ENCODE results near the gene C10orf53.
"Not testable (repeated sequence)": the region's sequence is repeated elsewhere in the genome, so short reads cannot be mapped to it uniquely, and the experiment has no call there.

The C10orf53 gene

DNA sequence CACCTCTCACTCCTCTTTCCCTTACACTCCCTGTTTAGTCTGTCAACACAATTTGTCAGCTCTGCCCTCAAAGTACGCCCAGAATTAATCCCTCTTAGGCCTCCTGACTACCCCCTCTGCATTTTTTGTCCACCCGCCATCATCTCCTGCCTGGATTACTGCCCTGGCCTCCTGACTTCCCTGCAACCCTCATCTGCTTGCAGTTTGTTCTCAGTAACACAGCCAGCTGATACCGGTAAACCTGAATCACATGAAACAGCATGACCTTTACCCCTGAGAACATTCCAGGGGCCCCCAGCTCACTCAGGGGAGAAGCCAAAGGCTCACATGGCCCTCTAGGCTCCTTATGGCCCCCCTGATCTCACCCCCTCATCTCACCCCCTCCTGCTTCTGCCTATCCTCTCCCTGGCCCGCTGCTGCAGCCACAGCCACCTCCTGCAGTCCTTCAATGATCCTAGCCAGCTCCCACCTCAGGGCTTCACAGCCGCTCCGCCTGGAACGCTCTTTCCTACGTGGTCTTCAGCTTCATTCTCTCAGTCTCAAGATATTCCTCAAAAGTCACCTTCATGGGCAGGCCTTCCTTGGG is 8.9 kb downstream of the C10orf53 start:
- DNase-seq (ENCODE audit: low read depth, low spot score): no peak

DNA sequence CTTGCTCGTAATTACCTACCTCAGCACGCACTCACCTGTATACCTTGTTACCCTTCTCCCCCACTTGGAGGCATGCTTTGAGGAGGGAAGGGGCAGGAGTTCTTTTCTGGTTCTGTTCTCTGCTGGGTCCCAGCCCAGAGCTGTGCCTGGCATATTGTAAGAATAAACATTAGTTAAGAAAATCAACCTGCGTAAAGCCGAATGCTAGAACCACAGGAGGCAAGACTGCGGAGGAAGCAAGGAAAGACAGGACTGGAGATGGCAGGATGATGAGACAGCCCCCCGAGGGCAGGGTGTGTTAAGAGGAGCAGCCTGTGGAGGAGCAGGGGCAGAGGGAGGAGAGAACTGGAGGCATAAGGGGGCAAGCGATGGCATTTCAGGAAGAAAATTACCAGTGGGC is 9.5 kb downstream of the C10orf53 start:
- no peak for DNase-seq (ENCODE audit: low read depth, low spot score)

DNA sequence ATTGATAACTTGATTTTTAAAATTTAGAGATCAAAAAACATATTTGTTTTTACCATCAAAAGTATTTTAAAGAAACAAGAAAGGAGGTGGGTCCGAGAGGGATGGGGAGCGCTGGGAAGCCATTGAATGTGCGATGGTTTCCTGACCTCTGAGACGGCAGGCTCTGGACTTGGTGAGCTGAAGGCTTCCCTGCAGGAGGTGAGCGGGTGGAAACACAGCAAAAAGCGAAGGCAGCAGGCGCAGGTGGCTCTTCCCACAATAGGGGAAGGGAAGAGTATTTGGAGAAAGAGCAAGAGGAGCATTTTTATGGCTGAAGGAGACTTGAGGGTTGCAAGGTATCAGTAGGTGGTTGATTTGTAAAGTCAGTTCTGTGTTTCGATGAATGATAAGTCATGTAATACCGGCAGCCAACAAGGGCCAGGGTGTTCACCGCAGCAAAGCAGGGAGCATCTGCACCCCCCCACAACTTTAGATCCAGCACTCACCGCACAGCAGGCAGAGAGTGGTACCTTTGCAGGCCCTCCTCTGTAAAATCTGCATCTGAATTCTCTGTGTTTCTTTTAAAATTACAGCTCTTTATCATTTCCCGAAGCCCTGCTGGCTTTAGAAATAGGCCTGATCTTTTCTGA is 10.5 kb downstream of the C10orf53 start:
- no peak for DNase-seq (ENCODE audit: low read depth, low spot score)

DNA sequence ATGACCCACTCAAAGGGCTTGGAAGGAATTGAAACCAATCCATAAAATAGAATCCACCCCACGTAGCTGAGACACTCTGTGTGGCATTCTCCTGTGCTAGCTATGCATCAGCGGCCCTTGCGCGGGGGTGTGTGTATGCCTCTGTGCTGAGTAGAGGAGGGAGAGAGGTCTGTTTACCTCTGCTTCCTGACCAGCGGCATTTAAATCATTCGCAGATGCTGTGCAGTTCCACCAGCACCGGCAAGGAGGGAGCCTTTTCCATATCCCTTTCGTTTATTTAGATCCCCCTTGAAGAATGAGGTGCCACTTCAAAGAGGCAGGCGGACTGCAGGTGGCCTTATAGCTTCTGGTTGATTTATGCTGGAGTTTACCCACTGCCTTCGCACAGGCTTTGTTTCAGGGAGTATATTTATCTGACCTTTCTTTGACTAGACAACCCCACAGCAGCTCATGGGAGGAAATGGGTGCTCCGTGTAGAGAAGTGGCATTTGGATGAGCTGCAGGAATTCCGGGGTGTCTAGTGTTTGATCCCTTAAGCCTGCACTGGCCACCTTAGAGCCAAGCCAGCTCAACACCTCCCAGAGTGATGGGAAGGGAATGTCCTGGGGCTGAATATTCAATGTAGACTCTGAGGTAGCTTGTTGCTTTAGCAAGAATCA is 11.4 kb downstream of the C10orf53 start:
- no peak for DNase-seq (ENCODE audit: low read depth, low spot score)

DNA sequence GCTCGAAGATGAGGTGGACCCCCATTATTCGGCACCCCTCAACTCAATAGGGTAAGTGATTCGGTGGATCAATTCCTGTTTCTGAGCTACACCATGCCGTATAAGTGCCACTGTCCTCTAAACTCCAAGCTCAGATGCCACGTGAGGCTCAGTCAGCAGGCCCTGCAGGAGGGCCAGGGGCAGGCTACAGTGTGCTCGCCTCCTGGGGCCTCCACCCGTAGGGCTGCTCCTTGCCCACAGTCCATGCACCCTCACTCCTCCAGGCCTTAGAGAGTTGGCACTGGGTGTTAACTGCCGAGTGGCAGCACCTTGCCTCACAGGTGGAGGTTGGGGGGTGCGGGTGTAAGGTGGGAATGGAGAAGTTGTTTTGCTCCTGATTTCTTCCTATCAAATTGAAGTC is 12.1 kb downstream of the C10orf53 start:
- DNase-seq (ENCODE audit: low read depth, low spot score): no peak

DNA sequence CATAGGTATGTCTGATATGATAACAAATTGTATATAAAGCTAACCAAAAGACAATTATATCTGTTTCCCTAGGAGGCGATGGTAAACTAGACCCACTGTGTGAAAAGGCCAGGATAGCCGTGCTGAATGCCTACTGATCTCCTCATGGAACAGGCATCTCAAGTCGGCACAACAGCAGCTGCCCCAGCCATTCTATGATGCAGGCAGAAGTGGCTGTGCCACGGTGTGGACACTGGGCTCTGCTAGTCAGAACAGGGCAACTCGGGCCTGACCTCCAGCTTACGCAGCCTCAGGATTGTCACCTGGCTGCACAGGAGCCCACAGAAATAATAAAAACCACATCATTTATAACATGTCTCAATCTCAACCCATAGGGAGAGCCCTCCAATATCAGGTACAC is 15.0 kb downstream of the C10orf53 start:
- DNase-seq (ENCODE audit: low read depth, low spot score): no peak

DNA sequence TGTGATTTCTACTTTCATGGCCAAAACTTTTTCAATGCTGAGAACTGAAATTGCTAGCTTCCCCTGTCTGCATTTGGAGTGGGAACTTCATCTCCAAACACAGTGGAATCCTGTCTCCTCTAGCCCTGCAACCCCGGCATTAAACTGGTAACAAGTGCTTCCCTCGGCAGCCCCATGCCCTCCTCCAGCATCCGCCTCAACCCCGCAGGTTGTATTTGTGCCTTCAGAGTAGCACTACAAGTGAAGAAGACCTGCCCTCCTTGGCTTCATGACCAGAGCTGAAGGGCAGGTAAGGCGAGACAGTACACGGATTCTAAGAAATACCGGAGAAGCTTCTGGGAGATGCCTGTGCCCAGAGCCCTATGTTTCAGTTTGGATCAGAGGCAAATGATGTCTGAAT is 16.9 kb downstream of the C10orf53 start:
- no peak for DNase-seq (ENCODE audit: low read depth, low spot score)

DNA sequence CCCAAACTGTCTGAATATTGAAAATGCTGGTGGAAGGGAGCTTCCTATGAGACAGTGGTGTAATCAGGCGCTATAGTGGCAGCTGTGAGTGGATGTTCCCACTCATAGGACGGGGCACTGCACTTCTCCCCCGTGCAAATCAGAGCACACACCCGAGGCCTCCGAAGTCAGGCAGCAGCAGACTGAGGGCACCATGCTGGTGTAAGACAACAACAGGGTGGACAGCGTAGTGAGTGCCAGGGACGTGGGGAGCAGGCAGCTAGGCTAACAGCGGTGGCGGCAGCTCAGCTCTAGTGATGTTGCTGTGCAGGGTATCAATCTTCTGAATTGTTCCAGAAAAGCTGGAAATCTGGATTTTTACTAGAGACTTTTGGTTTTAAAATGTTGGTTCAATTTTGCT is 19.2 kb downstream of the C10orf53 start:
- no peak for DNase-seq (ENCODE audit: low read depth, low spot score)

DNA sequence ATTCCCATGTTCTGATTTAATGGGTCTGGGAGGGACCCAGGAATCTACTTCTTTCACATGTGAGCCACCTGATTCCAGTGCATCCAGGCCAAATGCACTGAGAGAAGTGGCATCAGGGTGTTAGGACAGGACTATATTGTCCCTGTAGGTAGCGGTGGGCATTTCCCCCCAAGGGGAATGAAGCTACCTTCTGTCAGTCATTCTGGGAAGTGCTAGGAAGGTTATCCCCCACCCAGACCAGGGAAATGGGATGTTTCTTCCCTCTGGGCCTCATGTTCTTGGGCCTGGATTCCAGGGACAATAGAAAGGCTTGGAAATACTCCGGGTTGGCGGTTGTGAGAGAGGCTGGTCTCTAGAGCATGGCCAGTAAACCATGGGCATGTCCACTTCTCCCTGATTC is 20.8 kb downstream of the C10orf53 start:
- no peak for DNase-seq (ENCODE audit: low read depth, low spot score)

DNA sequence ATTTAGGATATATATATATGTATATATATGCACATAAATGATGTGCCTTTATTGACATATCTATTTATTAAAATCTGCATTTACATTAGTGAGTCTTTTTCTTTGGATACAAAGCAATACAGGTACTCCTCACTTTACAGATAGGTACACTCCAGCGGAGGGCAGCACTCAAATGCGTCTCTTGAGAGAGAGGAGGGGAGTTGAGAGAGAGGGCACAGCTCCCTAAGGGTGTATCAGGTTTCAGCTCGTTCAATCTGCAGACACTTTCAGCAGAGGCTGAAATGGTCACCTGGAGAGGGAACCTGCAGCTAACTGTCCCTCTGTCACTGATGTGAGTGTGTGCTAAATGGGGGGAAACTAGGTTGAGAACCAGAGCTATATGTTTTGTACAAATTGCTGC is 21.5 kb downstream of the C10orf53 start:
- DNase-seq (ENCODE audit: low read depth, low spot score): no peak

DNA sequence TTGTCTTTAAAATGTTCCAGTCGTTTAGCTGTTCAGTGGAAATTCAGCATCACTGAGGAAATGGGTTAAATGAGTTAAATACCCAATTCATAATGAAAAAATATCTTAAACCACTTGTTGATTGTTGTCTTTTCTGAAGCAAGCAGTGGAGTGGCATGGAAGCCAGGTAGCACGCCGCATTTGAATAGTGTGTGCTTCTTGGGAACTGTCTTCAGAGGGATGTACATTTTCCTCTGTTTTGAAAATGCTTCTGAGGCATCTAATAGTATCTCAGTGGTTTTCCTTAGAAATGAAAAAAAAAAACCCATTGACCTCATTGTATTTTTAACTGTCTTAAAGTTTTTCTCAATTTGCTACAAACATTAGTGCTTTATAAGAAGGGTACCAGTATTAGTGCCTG is 28.1 kb downstream of the C10orf53 start:
- DNase-seq (ENCODE audit: low read depth, low spot score): no peak

DNA sequence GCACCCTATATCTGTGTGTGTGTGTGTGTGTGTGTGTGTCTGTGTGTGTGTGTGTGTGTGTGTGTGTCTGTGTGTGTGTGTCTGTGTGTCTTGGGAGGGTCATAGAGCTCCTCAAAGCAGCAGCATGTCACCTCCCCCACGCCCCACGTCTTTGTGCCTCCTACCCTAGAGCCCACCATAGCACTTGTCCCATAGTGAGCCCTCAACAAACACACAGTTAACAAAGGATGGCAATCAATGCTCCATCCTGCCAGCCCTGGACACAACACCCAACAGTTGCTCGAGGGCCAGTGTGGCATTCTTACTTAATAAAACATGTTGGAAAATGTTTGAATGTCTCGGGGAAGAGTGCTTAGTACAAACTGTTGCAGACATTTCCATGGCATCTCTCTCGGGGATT is 30.5 kb downstream of the C10orf53 start:
- no peak for DNase-seq (ENCODE audit: low read depth, low spot score)

DNA sequence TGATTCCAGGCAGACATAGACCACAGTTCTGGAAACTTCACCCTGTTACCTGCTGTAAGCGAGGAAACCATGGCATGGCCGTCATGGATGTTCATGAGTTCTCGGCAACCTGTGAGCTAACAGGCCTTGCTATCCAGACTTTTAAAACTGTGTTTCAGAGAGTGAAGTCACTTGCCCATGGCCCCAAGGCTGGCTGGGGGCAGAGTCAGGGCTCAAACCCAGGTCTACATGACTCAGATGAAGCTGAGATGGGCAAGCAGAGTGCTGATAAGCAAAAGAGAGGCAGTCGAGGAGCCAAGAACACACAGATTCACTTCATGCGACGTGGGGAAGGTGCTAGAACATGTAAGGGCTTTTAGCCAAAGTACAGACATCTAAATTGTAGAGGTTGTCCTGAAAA is 31.5 kb downstream of the C10orf53 start:
- DNase-seq (ENCODE audit: low read depth, low spot score): no peak

DNA sequence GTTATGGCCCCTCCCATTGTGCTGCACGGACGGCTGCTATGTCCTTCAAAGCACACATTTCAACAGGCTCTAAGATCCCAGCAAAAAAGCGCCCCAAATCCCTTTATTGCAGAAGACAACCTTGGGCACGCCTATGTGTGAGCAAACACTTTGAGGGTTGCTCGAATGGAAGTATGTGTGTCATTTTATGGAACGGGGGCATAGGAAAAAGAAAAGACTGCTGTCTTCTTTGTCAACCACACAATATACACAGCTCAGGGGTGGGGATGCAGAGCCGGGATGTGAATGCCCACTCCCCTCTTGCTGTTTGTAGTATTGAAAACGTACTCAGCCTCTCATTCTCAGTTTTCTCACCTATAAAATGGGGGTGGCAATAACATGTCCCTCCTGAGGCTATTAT is 32.0 kb downstream of the C10orf53 start:
- no peak for DNase-seq (ENCODE audit: low read depth, low spot score)

DNA sequence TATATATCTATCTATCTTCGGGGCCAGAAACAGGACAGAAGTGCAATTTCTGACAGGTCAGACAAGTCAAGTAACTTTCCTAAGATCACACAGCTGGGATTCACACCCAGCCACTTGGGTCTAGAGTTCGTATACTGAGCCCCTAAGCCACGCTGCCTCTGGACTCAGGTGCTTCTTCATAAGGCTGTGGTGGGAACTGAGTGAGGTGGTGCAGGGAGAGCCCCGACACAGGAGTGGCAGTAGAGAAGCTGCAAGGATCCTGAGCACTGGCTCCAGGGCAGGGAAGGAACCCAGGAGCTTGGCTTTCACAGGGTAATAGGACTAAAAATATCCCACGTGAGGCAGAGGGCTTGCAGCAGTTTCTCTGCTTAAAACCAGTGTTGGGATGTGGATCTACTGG is 33.8 kb downstream of the C10orf53 start:
- DNase-seq (ENCODE audit: low read depth, low spot score): no peak

DNA sequence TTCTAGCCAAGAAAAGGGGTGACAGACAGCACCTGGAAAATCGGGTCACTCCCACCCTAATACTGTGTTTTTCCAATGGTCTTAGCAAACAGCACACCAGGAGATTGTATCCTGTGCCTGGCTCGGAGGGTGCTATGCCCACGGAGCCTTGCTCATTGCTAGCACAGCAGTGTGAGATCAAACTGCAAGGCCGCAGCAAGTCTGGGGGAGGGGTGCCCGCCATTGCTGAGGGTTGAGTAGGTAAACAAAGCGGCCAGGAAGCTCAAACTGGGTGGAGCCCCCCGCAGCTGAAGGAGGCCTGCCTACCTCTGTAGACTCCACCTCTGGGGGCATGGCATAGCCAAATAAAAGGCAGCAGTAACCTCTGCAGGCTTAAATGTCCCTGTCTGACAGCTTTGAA is 35.7 kb downstream of the C10orf53 start:
- DNase-seq (ENCODE audit: low read depth, low spot score): not testable (repeated sequence)

DNA sequence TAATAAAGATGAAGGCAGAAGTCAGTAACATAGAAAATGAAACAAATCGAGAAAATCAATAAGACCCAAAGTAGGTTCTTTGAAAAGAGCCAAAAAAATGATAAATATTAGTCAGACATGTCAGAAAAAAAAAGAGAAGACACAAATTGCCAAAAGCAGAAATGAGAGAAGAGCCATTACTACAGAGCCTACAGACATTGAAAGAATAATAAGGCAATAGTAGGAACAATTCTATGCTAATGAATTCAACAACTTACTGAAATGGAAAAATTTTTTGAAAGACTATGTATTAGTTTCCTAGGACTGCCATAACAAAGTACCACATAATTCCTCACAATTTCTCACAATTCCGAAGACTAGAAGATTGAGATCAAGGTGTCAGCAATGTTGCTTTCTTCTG is 47.1 kb downstream of the C10orf53 start:
- no peak for DNase-seq (ENCODE audit: low read depth, low spot score)

DNA sequence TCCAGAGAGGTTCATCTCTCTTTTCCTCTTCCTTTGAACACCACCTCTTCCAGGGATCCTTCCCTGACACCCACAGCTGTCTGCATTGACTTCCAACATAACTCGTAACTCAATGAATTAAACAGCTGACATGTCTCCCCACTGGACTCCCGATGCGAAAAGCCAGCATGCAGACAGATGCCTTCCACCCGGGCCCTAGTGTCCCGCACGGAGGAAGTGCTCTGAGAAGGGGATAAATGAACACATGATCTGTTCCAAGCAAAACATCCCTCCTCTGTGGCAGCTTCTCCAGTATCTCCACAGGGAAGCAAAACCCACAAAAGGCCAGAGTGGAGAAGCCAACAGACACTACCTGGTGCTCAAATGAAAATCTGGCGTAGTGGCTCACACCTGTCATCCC is 54.4 kb downstream of the C10orf53 start:
- no peak for DNase-seq (ENCODE audit: low read depth, low spot score)

DNA sequence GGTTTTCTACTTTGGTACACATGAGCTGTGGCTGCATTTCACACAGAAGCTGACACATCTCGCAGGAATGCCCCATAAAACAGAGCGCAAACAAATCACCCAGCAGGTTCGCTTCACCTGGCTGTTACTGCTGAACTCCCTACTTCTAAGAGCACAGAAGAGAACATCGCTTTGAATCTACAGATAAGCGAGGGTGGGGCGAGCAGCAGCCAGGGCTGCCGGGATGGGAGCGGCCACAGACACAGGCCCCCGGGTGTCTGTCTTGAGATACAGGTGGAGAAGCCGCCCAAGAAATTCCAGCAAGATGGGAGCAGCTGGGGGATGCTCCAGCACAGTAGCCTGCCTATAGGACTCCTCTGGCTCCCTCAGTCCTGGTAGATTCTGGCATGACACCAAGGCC is 55.2 kb downstream of the C10orf53 start:
- no peak for DNase-seq (ENCODE audit: low read depth, low spot score)

DNA sequence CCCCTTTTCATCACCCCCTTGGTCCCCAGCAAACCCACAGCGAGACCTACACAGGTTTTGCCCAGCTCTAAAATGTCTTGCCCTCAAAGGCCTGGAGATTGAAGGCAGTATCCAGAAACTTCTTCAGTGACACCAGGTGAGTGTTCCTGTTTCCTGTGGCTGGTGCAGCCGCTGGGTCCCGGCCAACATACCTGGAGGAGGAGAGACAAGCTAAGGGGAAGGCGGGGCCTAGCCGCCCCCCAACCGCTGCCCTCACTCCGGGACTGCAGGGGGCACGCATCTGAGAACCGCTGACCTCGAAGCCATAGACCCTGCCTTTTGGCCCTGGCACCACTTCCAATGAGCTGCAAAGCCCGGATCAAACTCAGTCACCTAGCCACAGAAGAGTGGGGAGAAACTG is 55.7 kb downstream of the C10orf53 start:
- no peak for DNase-seq (ENCODE audit: low read depth, low spot score)

DNA sequence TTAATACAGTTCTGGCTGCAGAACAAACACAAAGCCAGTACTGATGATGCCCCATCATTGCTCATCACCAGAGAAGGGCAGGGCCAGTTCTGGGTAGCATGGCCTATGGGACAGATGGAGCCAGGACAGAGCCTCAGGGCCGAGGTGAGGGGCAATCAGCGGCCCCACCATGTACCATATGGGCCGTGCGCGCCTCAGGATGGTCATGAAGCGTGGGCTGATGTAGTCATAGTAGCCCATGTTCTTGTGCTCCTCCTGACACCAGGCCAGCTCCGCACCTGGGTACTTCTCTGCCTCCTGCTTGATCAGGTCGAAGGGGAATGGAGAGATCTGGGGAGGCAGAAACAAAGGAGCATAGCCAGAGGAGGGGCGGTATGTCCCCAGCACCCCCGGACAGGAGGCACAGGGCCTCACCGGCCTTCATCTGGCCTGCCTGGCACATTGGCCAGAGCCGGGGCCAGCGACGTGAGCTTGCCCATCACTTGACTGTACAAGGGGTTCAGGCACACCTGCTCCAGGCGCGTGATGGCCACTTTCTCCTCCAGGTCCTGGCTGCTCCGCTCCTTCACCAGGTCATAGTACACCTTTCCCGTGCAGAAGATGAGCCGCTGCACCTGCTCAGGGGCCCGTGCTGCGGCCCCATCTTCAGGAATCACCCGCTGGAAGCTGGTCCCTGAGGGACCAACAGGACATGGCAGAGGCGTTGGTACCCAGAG is 56.6 kb downstream of the C10orf53 start:
- no peak for DNase-seq (ENCODE audit: low read depth, low spot score)

DNA sequence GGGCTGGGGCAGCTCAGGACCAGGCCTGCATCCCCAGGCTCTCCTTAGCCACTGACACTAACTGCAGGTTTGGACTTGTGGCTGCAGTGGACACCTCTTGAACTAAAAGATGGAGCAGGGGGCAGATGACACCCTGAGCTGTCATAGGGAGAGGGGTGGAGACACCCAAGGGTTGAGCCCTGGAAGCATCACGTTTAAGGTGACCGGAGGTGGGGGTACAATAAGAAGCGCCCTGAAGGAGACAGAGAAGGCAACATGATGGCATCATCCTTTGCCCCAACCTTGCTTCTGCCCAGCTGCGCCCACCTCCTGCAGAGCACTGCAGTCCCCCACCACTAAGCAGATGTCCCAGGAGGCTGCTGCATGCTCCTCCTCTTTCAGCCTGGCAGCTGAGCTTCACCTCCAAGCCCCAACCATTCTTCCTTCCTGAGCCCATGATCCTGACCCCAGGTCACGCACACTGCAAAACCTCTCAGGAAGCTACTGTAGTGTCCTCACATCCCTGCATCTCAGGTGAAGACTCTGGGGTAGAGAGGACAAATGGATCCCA is 57.2 kb downstream of the C10orf53 start:
- DNase-seq (ENCODE audit: low read depth, low spot score): no peak
